ENCODE measurements around the gene BEGAIN.

DNA sequence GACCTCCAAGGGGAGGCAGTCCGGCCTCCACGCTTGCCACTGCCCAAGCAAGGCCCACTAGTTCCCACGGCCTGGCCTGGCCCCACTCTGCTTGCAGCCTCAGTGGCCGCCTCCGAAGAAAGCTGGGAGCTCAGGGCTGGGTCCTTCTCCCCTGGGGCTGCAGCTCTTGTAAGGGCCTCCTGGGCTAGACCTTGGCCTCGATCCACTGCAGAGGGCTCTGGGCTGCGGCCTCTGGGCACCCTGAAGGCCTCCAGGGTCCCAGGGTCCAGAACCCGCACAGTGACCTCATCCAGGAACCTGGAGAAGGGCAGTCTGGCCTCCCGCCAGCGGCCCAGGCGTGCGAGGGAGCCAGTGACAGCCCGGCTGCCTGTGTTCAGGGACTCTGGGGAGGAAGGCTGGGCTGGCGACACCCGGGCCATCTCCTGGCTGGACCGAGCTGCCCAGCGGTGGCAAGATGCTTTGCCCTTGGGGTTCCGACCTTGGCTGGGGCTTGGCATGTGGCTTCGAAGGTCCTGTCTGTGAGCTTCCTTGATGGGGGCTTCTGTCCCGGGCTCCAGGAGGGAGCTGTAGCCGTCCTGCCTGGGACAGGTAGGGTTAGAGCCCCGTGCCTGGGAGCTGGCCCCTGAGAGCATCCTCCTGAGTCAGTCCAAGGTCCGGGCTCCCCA lies 9.8 kb downstream of the BEGAIN start:
- TF ChIP-seq CTCF (IDR thresholded peaks at IDR 0.05) (no peak), EP300 (IDR thresholded peaks at IDR 0.05) (no peak), POLR2A (IDR thresholded peaks at IDR 0.05; ENCODE audit: low read depth) (no peak), POLR2AphosphoS5 (IDR thresholded peaks at IDR 0.05) (no peak)

All from esophagus muscularis mucosa (tissue), 4 donors.